ENCODE data around the gene ARNT2.
A peak's percentile ranks its signal among the peaks of the same experiment; 100 is the strongest.

Gene ARNT2

GRCh38 chr15:80404057-80404760, at the start of gene ARNT2:
Gene ARNT2, plus strand, starts transcription at chr15:80404382. Its CDS starts 134 bp downstream, at chr15:80404516.
- no peak for DNase-seq (ENCODE audit: low read depth)
- H3K4me3 ChIP-seq (ENCODE audit: low read depth, low read length): peak within 1 kb of the TSS; percentile 52
- TF ChIP-seq CTCF (IDR thresholded peaks at IDR 0.05; ENCODE audit: control insufficient read depth, extremely low read depth, insufficient read depth): no peak

GRCh38 chr15:80367094-80367493, 37.1 kb upstream of the ARNT2 start:
- no peak overlapping the region for H3K4me3 ChIP-seq (ENCODE audit: low read depth, low read length)
- TF ChIP-seq CTCF (IDR thresholded peaks at IDR 0.05; ENCODE audit: control insufficient read depth, extremely low read depth, insufficient read depth): no peak
- no peak for DNase-seq (ENCODE audit: low read depth)

GRCh38 chr15:80367661-80368060, 36.5 kb upstream of the ARNT2 start:
- TF ChIP-seq CTCF (IDR thresholded peaks at IDR 0.05; ENCODE audit: control insufficient read depth, extremely low read depth, insufficient read depth): no peak
- no peak overlapping the region for H3K4me3 ChIP-seq (ENCODE audit: low read depth, low read length)
- no peak for DNase-seq (ENCODE audit: low read depth)

- DNase-seq (ENCODE audit: low read depth): no peak
- no peak for TF ChIP-seq CTCF (IDR thresholded peaks at IDR 0.05; ENCODE audit: control insufficient read depth, extremely low read depth, insufficient read depth)
- no peak overlapping the region for H3K4me3 ChIP-seq (ENCODE audit: low read depth, low read length)
Observed at GRCh38 chr15:80371924-80372323, 32.3 kb upstream of the ARNT2 start.

- TF ChIP-seq CTCF (IDR thresholded peaks at IDR 0.05; ENCODE audit: control insufficient read depth, extremely low read depth, insufficient read depth): no peak
- DNase-seq (ENCODE audit: low read depth): no peak
- no peak overlapping the region for H3K4me3 ChIP-seq (ENCODE audit: low read depth, low read length)
Observed at GRCh38 chr15:80374441-80374840, 29.7 kb upstream of the ARNT2 start.

GRCh38 chr15:80375968-80376891, 28.0 kb upstream of the ARNT2 start:
- H3K4me3 ChIP-seq (ENCODE audit: low read depth, low read length): no peak overlapping the region
- no peak for DNase-seq (ENCODE audit: low read depth)
- TF ChIP-seq CTCF (IDR thresholded peaks at IDR 0.05; ENCODE audit: control insufficient read depth, extremely low read depth, insufficient read depth): no peak
